ENCODE data around the gene C17orf67. TPM values are rescaled to one million over a fixed set of nuclear protein-coding genes. Genes with fewer than 3 reads are reported as not detected.

The C17orf67 gene
- total RNA-seq, 1 donor from 2014 or later = 1.4 TPM

DNA sequence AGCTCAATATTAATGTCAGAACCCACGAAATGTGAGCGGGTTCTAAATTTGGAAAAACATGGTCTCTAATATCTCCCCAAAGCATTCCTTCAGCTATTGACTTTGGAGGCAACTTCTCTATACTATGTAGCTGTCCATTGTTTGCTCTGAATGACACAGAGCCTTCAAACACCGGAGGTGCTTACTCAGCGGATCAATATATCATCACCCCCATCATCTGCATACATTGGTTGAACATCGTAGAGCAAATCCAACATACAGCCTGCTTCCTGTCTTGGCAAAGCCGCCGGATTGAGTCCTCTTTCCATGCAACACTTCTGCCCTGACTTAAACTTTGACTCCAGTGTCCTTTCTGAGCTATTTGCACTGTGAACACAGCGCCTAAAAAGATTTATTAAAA, 61.3 kb downstream of the C17orf67 start:
- H3K36me3 Mint-ChIP-seq = no peaks in the 10 kb centered on the region
- no peak overlapping the region for H3K27ac Mint-ChIP-seq
- Histone ChIP-seq H3K4me3 (no peak overlapping the region), H4K20me1 (ENCODE audit: low read depth) (no peaks in the 10 kb centered on the region), H2AFZ (replicated peaks) (no peak overlapping the region), H3K79me2 (ENCODE audit: low read depth) (no peaks in the 10 kb centered on the region), H3K27me3 (no peaks in the 10 kb centered on the region), H3K9me3 (ENCODE audit: low read depth) (no peaks in the 10 kb centered on the region), H3K27ac (no peak overlapping the region), H3K4me2 (no peak overlapping the region), H3K36me3 (no peaks in the 10 kb centered on the region), H3K4me1 (no peaks in the 10 kb centered on the region), H3K9ac (no peak overlapping the region), H3F3A (ENCODE audit: low read depth) (no peaks in the 10 kb centered on the region)
- no peak for TF ChIP-seq EZH2 (IDR thresholded peaks at IDR 0.05)
- TF ChIP-seq EZH2phosphoT487 (IDR thresholded peaks at IDR 0.05) = no peak
- TF ChIP-seq, protein P1, sequence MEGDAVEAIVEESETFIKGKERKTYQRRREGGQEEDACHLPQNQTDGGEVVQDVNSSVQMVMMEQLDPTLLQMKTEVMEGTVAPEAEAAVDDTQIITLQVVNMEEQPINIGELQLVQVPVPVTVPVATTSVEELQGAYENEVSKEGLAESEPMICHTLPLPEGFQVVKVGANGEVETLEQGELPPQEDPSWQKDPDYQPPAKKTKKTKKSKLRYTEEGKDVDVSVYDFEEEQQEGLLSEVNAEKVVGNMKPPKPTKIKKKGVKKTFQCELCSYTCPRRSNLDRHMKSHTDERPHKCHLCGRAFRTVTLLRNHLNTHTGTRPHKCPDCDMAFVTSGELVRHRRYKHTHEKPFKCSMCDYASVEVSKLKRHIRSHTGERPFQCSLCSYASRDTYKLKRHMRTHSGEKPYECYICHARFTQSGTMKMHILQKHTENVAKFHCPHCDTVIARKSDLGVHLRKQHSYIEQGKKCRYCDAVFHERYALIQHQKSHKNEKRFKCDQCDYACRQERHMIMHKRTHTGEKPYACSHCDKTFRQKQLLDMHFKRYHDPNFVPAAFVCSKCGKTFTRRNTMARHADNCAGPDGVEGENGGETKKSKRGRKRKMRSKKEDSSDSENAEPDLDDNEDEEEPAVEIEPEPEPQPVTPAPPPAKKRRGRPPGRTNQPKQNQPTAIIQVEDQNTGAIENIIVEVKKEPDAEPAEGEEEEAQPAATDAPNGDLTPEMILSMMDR (IDR thresholded peaks at IDR 0.05) = no peak
- peaks cover 3% of the 10 kb centered on the region for H3K4me1 Mint-ChIP-seq
- peaks cover 4% of the 10 kb centered on the region for H3K27me3 Mint-ChIP-seq (ENCODE audit: insufficient read depth, low read depth)
- no peaks in the 10 kb centered on the region for H3K9me3 Mint-ChIP-seq
- DNase-seq (ENCODE audit: low spot score) = no peak
- H3K4me3 Mint-ChIP-seq = no peak overlapping the region

DNA sequence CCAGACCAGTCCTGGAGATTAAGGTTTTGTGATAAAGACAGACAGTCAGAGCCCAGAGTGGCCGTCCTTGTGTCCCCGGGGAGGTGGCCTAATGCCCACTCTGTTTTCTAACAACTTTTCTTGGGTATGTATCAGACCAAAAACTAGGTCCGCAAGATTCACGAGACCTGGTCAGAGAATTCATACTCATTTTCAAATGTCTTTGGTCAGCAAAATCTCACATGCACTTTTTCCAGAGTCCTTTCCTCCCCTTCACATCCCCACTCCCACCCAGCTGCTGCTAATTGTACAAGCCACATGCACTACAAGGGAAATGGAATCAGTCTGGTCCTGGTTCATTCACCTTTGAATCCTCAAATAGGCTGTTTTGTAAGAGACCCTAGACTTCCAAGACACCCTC, 61.7 kb downstream of the C17orf67 start:
- Histone ChIP-seq H3K36me3 (no peaks in the 10 kb centered on the region), H3K27ac (no peak overlapping the region), H4K20me1 (ENCODE audit: low read depth) (no peaks in the 10 kb centered on the region), H3K79me2 (ENCODE audit: low read depth) (no peaks in the 10 kb centered on the region), H2AFZ (replicated peaks) (no peak overlapping the region), H3K4me2 (no peak overlapping the region), H3K27me3 (no peaks in the 10 kb centered on the region), H3F3A (ENCODE audit: low read depth) (no peaks in the 10 kb centered on the region), H3K9me3 (ENCODE audit: low read depth) (no peaks in the 10 kb centered on the region), H3K4me1 (peaks cover 4% of the 10 kb centered on the region), H3K9ac (no peak overlapping the region), H3K4me3 (no peak overlapping the region)
- Mint-ChIP-seq H3K27me3 (ENCODE audit: insufficient read depth, low read depth) (peaks cover 2% of the 10 kb centered on the region), H3K4me1 (peaks cover 6% of the 10 kb centered on the region), H3K4me3 (no peak overlapping the region), H3K9me3 (no peaks in the 10 kb centered on the region), H3K27ac (no peak overlapping the region), H3K36me3 (no peaks in the 10 kb centered on the region)
- DNase-seq (ENCODE audit: low spot score) = no peak
- no peak for TF ChIP-seq EZH2 (IDR thresholded peaks at IDR 0.05)
- TF ChIP-seq, protein P1 (IDR thresholded peaks at IDR 0.05) = no peak

GRCh38 chr17:56771563-56771962, 62.2 kb downstream of the C17orf67 start:
- Histone ChIP-seq H3K27me3 (no peaks in the 10 kb centered on the region), H3F3A (ENCODE audit: low read depth) (no peaks in the 10 kb centered on the region), H3K4me1 (peaks cover 8% of the 10 kb centered on the region), H3K4me2 (no peak overlapping the region), H3K9ac (no peak overlapping the region), H4K20me1 (ENCODE audit: low read depth) (no peaks in the 10 kb centered on the region), H3K9me3 (ENCODE audit: low read depth) (no peaks in the 10 kb centered on the region), H3K27ac (no peak overlapping the region), H2AFZ (replicated peaks) (no peak overlapping the region), H3K36me3 (no peaks in the 10 kb centered on the region), H3K4me3 (no peak overlapping the region), H3K79me2 (ENCODE audit: low read depth) (no peaks in the 10 kb centered on the region)
- no peak overlapping the region for H3K27ac Mint-ChIP-seq
- H3K36me3 Mint-ChIP-seq = no peaks in the 10 kb centered on the region
- peaks cover 2% of the 10 kb centered on the region for H3K27me3 Mint-ChIP-seq (ENCODE audit: insufficient read depth, low read depth)
- H3K9me3 Mint-ChIP-seq = no peaks in the 10 kb centered on the region
- no peak for DNase-seq (ENCODE audit: low spot score)
- H3K4me1 Mint-ChIP-seq = peaks cover 11% of the 10 kb centered on the region
- no peak overlapping the region for H3K4me3 Mint-ChIP-seq
- TF ChIP-seq, protein P1 (IDR thresholded peaks at IDR 0.05) = no peak
- no peak for TF ChIP-seq EZH2phosphoT487 (IDR thresholded peaks at IDR 0.05)
- TF ChIP-seq EZH2 (IDR thresholded peaks at IDR 0.05) = no peak

All from neural progenitor cell (in vitro differentiated cells).